ENCODE results near the gene OR10C1.

OR10C1 gene

DNA sequence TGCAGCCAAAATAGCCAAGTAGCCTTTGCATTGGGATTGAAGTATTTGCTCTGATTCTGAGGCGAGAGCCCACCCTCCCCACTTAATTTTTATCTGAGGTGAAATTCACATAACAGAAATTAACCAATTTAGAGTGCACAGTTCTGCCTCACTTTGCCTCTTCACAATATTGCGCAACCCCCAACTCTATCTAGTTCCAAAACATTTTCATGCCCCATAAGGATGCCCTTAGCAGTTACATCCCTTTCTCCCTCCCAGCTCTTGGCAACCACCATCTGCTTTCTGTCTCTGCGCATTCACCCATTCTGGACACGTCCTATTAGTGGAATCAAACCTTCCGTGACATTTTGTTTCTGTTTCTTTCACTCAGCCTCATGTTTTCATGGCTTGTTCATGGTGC lies 39.6 kb downstream of the OR10C1 start:
- no peak for DNase-seq

DNA sequence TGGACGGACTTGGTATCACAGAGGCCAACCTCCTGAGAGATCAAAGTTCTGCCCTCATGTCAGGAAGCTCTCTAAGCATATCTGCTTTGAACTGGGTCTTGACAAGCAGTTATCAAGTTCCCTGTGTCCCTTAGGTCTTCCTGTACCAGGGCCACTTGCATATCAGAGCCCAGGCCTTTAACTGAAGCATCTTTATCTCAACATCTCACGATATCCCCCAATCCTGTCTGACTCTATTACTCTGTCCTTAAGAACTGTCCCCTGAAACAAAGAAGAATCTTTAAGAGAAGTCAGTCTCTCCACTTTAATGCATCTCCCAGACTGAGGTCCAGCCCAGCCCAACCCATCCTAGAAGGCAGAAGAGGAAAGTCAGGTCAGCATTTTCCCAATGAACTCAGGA lies 40.5 kb downstream of the OR10C1 start:
- DNase-seq: no peak

DNA sequence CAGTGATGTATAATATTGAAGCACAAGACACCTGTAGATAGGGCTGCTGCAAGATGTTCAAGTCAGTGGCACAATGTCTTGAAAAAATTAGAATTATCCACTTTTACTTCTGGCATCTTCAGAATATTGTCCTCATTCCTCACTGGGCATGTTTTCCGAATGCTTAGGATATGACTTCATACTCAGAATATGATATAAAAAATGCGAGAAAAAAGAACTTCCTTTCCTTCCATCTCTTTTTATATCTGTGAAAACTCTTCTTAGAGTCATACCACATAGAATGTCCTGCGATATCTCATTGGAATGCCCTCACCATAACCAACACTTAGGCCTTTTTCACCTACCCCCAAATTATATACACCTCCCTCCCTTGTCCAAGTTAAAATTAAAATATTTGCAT lies 44.1 kb downstream of the OR10C1 start:
- no peak for DNase-seq

DNA sequence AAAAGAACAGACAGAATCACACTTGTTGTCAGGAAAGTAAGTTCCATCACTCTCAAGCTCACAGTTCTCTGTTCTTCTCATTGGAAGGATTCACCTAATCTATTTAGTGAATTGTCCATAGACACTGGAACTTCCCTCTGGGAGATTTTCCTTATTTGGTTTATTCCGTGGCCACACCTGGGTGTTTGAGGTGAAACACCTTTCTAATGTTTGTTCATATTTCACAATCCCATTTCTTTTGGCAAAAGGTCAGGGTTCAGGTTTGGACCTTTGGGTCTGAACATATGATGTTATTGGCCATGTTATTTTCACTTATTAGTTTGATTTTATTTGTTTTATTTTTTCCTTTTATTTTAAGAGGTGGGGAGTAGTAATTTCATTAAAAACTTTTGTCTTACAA lies 44.6 kb downstream of the OR10C1 start:
- DNase-seq: no peak

DNA sequence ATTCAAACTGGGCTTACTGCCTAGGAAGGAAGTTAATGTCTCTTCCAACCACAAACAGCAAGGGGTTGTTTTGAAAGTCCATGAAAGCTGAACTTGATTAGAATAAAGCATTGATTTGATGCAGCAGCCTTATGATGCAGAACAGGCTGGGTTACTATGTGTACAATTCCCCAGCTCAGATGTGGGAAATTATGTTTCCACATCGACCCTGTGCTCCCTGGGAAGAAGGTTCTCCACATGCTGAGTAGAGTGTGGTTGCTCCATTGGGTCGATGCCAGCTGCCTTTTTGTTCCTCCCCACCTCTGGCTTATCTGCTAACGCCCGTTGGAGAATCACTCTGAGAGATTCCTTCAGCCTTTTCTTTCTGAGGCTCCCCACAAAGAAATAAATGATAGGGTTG lies 47.5 kb downstream of the OR10C1 start:
- no peak for DNase-seq

DNA sequence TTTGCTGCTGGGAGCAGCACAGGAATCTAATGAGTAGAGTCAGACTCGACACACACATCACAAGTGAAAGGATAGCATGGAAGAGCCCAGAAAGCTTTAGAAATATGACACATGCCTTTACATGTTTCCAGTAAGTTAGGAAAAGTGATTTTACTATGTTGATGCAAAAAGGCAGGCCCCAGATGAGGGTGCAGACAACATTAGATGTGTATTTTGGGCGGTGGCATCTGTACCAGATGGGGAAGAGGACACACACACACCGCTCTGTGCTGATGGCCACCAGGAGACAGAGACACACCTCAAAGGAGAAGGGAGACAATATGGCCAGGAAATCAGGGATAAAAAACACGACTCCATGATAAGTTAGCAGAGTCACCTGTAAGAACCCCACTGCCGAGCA lies 48.0 kb downstream of the OR10C1 start:
- no peak for DNase-seq

DNA sequence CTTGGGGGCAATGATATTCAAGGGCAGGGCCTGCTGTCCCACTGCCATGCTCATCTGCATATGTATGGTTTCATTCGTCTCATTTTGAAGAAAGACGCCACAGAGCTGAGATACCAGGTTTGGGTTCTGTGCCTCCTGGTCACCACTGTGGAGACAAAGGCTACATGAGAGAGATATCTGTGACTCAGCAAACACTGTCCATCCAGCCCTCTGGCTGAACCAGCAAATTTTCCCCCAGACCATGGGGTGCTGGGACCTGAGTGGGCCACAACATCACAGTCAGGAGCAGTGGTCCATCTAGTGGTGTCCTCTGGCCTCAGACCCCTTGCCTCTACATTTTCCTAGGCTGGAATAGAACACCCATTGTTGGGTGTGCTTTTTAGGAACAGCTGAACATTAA lies 48.6 kb downstream of the OR10C1 start, which contains the start of gene MAS1L:
Gene MAS1L, minus strand, starts transcription at position 297 of the 400 bp plus-strand sequence. Its CDS starts 54 bp downstream, at position 243.
- DNase-seq: no peak

DNA sequence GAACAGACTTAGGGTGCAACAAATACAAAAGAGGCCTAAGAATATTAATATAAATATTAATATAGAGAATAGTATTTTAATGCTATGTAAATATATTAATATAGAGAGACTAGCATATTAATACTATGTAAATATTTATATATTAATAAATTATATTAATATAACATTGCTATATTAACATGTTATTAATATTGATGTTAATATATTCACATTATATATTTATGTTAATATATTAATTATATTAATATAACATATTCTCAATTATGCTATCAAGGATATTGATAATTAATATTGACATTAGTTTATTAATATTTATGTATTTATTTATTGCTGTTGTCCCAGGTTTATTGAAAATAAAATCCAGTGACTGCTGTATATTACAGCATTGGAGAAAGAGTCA lies 49.8 kb downstream of the OR10C1 start:
- DNase-seq: no peak

DNA sequence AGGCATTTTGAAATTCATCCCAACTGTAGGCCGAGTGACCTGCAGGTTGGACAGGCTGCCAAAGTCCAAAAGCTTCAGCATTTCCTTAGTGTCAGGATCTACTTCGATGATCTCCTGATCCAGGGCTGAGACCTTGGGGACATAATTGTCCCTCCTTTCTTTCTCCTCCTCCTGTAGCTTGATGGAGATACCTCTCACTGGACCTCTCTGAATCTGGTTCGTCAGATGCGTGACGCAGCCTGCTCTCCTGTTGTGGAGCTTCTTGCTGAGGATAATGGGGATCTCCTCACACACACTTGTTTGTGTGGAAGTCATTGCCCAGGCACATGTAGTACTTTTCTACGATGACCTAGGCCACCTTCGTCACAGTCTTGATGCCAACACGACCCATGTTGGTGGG lies 50.2 kb downstream of the OR10C1 start:
- no peak for DNase-seq

DNA sequence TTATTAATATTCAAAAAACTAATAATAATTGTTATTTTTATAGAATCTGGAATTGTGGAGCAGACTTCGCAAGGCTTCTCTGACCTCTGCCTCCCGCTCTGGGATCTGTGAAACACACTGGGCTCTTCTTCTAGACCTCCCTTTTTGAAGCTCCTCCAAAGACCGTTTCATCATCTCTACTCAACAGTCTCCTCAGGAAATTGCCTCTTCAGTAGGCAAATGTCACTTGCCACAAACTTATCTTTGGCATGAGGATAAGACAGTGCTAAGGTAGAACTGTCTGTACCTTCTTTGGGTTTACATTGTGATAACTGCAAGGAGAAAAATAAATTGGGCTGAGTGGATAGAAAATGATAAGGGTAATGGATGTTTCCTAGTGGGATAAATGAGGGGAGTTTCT lies 50.9 kb downstream of the OR10C1 start:
- DNase-seq: no peak

DNA sequence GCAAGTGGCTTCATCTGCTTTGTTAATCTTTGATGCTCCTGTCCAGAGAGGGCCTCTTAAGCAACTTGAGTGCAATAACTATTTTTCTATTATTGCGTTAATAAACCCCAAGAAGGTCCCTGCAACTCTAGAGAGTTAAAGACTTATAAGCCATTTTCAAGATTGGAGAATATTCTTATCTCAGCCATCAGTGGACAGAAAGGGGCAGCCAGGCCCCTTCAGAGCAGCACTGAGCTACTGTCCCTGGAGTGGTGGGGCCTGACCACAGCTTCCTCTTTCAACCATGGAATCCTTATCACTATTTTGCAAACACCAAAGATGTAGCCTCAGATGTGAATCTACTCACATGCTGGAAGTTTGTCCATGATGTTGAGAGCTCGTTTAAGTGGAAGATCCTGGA lies 51.4 kb downstream of the OR10C1 start:
- DNase-seq: no peak

Measured in SHP77 (cell line).